Measurements from ENCODE around the gene MKNK1. TPM values are rescaled to one million over a fixed set of nuclear protein-coding genes. Genes with fewer than 3 reads are reported as not detected.

MKNK1 gene
- total RNA-seq (2021): 12.9 and 13.4 TPM in 2 replicates
- long read RNA-seq, transcript MKNK1-230 (12 exons, 2,600 nt): minor isoform, 8 of 77 reads
- long read RNA-seq, transcript MKNK1-231 (13 exons, 2,686 nt): major isoform, 18 of 77 reads
- long read RNA-seq, partial matches to known transcripts: 11 of 77 reads
- long read RNA-seq, other reads (novel, unspliced or antisense): 39 of 77 reads

DNA sequence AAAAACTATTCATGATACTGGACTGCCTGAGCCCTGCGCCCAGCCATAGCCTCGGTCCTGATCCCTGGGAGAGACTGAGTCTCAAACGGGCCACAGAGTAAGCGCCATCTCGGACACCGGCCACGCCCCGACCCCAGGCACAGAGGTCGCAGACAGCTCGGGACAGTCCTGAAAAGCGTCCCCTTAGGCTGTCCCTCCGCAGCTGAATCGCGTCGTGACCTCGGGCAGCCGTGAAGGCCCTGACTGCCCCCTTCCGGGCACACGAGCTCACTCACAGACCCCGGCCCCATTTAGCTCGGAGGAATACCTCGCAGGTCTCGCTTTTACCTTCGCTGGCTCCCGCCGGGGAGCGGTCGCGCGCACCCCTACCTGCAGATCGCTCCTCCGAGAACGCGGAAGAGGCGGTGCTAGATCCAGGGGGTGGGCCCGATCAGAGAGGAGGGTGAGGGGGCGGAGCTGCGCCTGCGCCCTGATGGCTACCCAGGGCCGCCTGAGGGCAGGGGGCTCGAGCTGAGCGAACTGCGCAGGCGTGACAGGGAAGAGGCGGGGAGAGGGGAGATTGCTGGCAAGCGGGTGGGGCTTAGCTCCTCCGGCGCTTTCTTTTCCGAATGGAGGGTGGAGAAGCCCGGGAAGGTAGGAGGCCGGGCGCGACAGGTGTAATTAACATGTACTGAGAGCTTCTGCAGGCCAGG lies at the start of gene MKNK1:
MKNK1 (minus strand) TSS at position 411 of the 692 bp plus-strand sequence. CDS start 20,941 bp downstream, outside the sequence.
- peak; percentile 98 for DNase-seq
- H3K4me3 Mint-ChIP-seq: peak within 1 kb of the TSS; percentile 83 to 89
- Histone ChIP-seq H3K4me1 (ENCODE audit: insufficient read depth, low read length) (peaks cover 3% of the 10 kb centered on the region; the same call in 1 of the 2 replicates), H3K14ac (ENCODE audit: insufficient read depth, low read length) (no peak within 1 kb of the TSS; the same call in 1 of the 2 replicates), H2BK15ac (ENCODE audit: low read depth, low read length) (no peak within 1 kb of the TSS), H3K18ac (ENCODE audit: insufficient read length, low read depth, low read length) (no peak within 1 kb of the TSS), H3K79me2 (ENCODE audit: insufficient read depth, low read length) (no peaks in the 10 kb centered on the region), H4K20me1 (ENCODE audit: control insufficient read depth, insufficient read depth, insufficient read length) (no peaks in the 10 kb centered on the region), H3K4ac (ENCODE audit: low read depth, low read length) (no peak within 1 kb of the TSS), H4K8ac (replicated peaks; ENCODE audit: insufficient read length, low read depth, low read length) (no peak within 1 kb of the TSS), H2BK120ac (ENCODE audit: low read depth, low read length, poor library complexity, severe bottlenecking) (no peak within 1 kb of the TSS), H3K56ac (ENCODE audit: insufficient read length, low read depth, low read length) (no peak within 1 kb of the TSS), H3K9me3 (ENCODE audit: control insufficient read depth, low read depth, low read length) (no peaks in the 10 kb centered on the region), H3K4me2 (ENCODE audit: insufficient read depth, insufficient read length, low read length) (peak within 1 kb of the TSS; percentile 63), H3T11ph (ENCODE audit: low read length) (no peak within 1 kb of the TSS), H4K5ac (ENCODE audit: insufficient read length, low read depth, low read length) (no peak within 1 kb of the TSS), H2BK12ac (ENCODE audit: insufficient read length, low read depth, low read length) (no peak within 1 kb of the TSS), H2AK5ac (ENCODE audit: insufficient read length, low read length) (no peak within 1 kb of the TSS), H3K23me2 (ENCODE audit: insufficient read length, low read depth, low read length, poor library complexity, severe bottlenecking) (no peaks in the 10 kb centered on the region), H2BK20ac (ENCODE audit: low read depth, low read length, poor library complexity, severe bottlenecking) (no peak within 1 kb of the TSS), H3K27me3 (ENCODE audit: insufficient read depth, low read length) (no peaks in the 10 kb centered on the region), H3K9ac (ENCODE audit: extremely low read depth, insufficient read length, low read length) (peak within 1 kb of the TSS; percentile 44), H2BK5ac (ENCODE audit: insufficient read length, low read length) (no peak within 1 kb of the TSS), H3K79me1 (ENCODE audit: insufficient read depth, low read depth, low read length, poor library complexity, severe bottlenecking) (peaks cover 2% of the 10 kb centered on the region), H2AFZ (ENCODE audit: low read length) (no peak within 1 kb of the TSS), H3K23ac (ENCODE audit: insufficient read length, low read depth, low read length) (no peak within 1 kb of the TSS), H4K91ac (ENCODE audit: insufficient read length, low read depth, low read length) (no peak within 1 kb of the TSS), H3K27ac (ENCODE audit: insufficient read length, low read depth, low read length) (no peak within 1 kb of the TSS)
- WGBS (ENCODE audit: extremely low coverage, insufficient read length, low lambda C conversion rate): no CpG with 5 or more reads among the region's 53 CpGs
- TF ChIP-seq, protein P1, sequence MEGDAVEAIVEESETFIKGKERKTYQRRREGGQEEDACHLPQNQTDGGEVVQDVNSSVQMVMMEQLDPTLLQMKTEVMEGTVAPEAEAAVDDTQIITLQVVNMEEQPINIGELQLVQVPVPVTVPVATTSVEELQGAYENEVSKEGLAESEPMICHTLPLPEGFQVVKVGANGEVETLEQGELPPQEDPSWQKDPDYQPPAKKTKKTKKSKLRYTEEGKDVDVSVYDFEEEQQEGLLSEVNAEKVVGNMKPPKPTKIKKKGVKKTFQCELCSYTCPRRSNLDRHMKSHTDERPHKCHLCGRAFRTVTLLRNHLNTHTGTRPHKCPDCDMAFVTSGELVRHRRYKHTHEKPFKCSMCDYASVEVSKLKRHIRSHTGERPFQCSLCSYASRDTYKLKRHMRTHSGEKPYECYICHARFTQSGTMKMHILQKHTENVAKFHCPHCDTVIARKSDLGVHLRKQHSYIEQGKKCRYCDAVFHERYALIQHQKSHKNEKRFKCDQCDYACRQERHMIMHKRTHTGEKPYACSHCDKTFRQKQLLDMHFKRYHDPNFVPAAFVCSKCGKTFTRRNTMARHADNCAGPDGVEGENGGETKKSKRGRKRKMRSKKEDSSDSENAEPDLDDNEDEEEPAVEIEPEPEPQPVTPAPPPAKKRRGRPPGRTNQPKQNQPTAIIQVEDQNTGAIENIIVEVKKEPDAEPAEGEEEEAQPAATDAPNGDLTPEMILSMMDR (conservative IDR thresholded peaks at IDR 0.05): peak; percentile 71
- H3K27me3 Mint-ChIP-seq (ENCODE audit: low read depth): no peaks in the 10 kb centered on the region; the same call in 1 of the 2 replicates
- H3K4me1 Mint-ChIP-seq: peaks cover 22 to 23% of the 10 kb centered on the region in 2 experiments
- no peaks in the 10 kb centered on the region for H3K9me3 Mint-ChIP-seq
- H3K36me3 Mint-ChIP-seq (ENCODE audit: insufficient read depth in 1 of 3, low read depth in 3 of 3): peaks cover 0 to 2% (median 2%) of the 10 kb centered on the region in 3 experiments; a peak in 2 of 7 replicates
- H3K27ac Mint-ChIP-seq: peak within 1 kb of the TSS; percentile 46 to 89 (median 85); a peak in 6 of 7 replicates

All from H9 (cell line).